ENCODE results near the gene PHF13.

DNA sequence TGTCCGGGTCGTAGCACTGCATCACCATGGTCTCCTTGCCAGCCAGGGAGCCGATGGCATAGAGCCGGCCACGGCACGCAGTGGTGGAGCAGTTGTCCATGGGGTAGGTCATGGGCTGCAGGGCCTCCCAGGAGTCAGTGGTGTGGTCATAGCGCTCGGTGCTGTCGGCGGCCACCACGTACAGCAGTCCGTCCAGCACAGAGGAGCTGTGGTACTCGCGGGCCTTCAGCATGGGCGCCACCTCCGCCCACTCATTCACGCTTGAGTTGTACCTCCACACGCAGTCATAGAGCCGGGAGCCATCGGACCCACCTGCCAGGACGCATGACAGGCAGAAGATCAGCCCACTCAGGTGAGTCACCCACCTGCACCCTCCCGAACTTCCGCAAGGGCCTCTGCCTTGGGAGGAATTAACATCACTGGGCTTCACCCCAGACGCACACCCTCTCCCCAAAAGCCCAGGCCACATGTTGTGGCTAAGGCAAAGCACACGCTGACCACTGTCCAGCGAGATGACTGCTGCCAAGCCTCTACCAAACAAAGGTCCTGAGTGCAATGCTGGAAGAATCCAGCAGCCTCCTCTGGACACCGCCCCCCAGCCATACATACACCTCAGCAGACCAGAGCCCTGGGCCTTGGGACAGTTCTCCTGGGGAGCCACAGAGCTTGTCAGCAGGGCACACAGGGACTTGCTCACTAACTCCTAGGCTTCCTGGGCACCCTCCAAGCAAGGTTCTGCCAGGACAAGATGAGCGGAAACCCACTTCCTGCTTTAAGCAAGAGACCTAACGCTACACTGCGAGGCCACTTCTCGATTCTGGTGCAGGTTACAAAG lies 14.2 kb upstream of the PHF13 start:
- TF ChIP-seq GATA2 (IDR thresholded peaks at IDR 0.05; ENCODE audit: low read depth, low read length): no peak
- no peak for TF ChIP-seq GATA3 (IDR thresholded peaks at IDR 0.05; ENCODE audit: low read depth, low read length)
